Hepatocyte (in vitro differentiated cells): ENCODE measurements around the gene ADCY9. TPM values are rescaled to one million over a fixed set of nuclear protein-coding genes. Genes with fewer than 3 reads are reported as not detected.

Experiments
- DNase-seq: peaks from one replicate; pipeline ENCODE4 v3.0.0-alpha.2; 2016; ENCODE audit warnings: low spot score
- H2AFZ ChIP-seq: fragments of 200-600 bp; sonication (generic); 2 replicates; pipeline ENCODE4 v1.6.0; 2016; ENCODE audit warnings: antibody characterized with exemption, mild to moderate bottlenecking
- H3K27ac ChIP-seq: fragments of 200-600 bp; sonication (generic); 2 replicates; pipeline ENCODE4 v1.5.1; 2016; ENCODE audit warnings: mild to moderate bottlenecking
- H3K27me3 ChIP-seq: fragments of 200-600 bp; sonication (generic); 2 replicates; pipeline ENCODE4 v1.6.1; 2016
- H3K36me3 ChIP-seq: fragments of 200-600 bp; sonication (generic); replicated peaks from 2 replicates; pipeline ENCODE4 v1.5.1; 2016; ENCODE audit warnings: low read depth; ENCODE audit not compliant: insufficient read depth
- H3K4me1 ChIP-seq: fragments of 200-600 bp; sonication (generic); 2 replicates; pipeline ENCODE4 v1.5.1; 2016; ENCODE audit warnings: mild to moderate bottlenecking, moderate library complexity; ENCODE audit not compliant: insufficient read depth
- H3K4me2 ChIP-seq: fragments of 200-600 bp; sonication (generic); 2 replicates; pipeline ENCODE4 v1.6.0; 2016
- H3K4me3 ChIP-seq: fragments of 200-600 bp; sonication (generic); 2 replicates; pipeline ENCODE4 v1.5.1; 2016; ENCODE audit warnings: mild to moderate bottlenecking
- H3K79me2 ChIP-seq: fragments of 200-600 bp; sonication (generic); 2 replicates; pipeline ENCODE4 v1.6.0; 2017; ENCODE audit warnings: mild to moderate bottlenecking
- H3K9me2 ChIP-seq: fragments of 200-600 bp; sonication (generic); replicated peaks from 2 replicates; pipeline ENCODE4 v1.6.0; 2017; ENCODE audit warnings: mild to moderate bottlenecking; ENCODE audit not compliant: insufficient read depth
- H3K9me3 ChIP-seq: fragments of 200-600 bp; sonication (generic); 2 replicates; pipeline ENCODE4 v1.5.1; 2016; ENCODE audit warnings: low read depth, mild to moderate bottlenecking
- H4K20me1 ChIP-seq: fragments of 200-600 bp; sonication (generic); 2 replicates; pipeline ENCODE4 v1.6.0; 2016; ENCODE audit warnings: mild to moderate bottlenecking; ENCODE audit not compliant: insufficient read depth, poor library complexity, severe bottlenecking
- EZH2 ChIP-seq: fragments of 200-600 bp; sonication (generic); IDR thresholded peaks from 2 replicates; pipeline ENCODE4 v1.6.1; 2016; ENCODE audit warnings: antibody characterized with exemption, mild to moderate bottlenecking, borderline replicate concordance
- EZH2phosphoT487 ChIP-seq: fragments of 200-600 bp; sonication (generic); IDR thresholded peaks from one replicate; pipeline ENCODE4 v1.6.1; 2018; ENCODE audit warnings: antibody characterized with exemption, mild to moderate bottlenecking, low read depth, moderate library complexity; ENCODE audit not compliant: unreplicated experiment, severe bottlenecking
- WGBS: methylation state at CpG from one replicate; pipeline ENCODE4 v1.1.6; 2016; ENCODE audit warnings: low lambda C conversion rate; ENCODE audit errors: missing lambda C conversion rate; 5-methylcytosine and 5-hydroxymethylcytosine counted together
- polyA plus RNA-seq: library from polyadenylated mRNA; unstranded; fragments of >200 nt; fragmentation: Nextera tagmentation; extraction: Ambion mirVana; gene quantifications from 2 replicates; pipeline ENCODE4 v1.2.1, GENCODE V29; 2016
- total RNA-seq: library from RNA; depleted of rRNA; stranded (reverse); fragments of >200 nt; gene quantifications from 2 replicates; pipeline ENCODE4 v1.2.3, GENCODE V29; 2014
- TF ChIP-seq, protein P1 (sequence below): fragments of 200-600 bp; sonication (generic); IDR thresholded peaks from 2 replicates; pipeline ENCODE4 v1.5.1; 2016; ENCODE audit warnings: antibody characterized with exemption, mild to moderate bottlenecking; ENCODE audit not compliant: poor library complexity

The ADCY9 gene
- total and polyA plus RNA-seq, 2 experiments from 2014 or later = 12.0 to 15.9 TPM

DNA sequence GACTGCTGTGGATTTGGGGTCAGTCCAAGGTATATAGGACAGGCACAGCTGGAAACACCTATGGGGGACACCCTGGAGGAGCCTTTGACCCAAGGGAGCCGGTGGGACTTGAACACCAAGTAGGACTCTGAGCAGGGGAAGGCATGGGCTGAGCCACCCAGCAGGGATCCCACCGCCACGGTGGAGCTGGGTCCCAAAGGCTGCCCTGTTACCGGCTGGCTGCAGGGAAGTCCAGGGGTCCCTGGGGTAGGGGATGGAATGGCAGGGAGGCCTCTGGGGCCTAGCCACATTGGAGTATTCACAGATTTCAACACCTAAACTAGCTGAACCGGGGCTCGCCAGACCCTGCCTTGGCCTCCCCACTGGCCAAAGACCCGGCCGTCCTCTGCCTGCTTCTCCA, 196.0 kb downstream of the ADCY9 start:
- Histone ChIP-seq H2AFZ (no peak overlapping the region), H3K27ac (no peak overlapping the region), H3K4me2 (no peak overlapping the region), H3K9me3 (no peaks in the 10 kb centered on the region), H3K4me3 (no peak overlapping the region), H3K9me2 (no peaks in the 10 kb centered on the region), H3K36me3 (no peaks in the 10 kb centered on the region), H3K4me1 (no peaks in the 10 kb centered on the region), H3K27me3 (no peaks in the 10 kb centered on the region), H3K79me2 (no peaks in the 10 kb centered on the region), H4K20me1 (no peaks in the 10 kb centered on the region)
- 95% methylated on average over 6 of the region's 8 CpGs for WGBS
- TF ChIP-seq, protein P1, sequence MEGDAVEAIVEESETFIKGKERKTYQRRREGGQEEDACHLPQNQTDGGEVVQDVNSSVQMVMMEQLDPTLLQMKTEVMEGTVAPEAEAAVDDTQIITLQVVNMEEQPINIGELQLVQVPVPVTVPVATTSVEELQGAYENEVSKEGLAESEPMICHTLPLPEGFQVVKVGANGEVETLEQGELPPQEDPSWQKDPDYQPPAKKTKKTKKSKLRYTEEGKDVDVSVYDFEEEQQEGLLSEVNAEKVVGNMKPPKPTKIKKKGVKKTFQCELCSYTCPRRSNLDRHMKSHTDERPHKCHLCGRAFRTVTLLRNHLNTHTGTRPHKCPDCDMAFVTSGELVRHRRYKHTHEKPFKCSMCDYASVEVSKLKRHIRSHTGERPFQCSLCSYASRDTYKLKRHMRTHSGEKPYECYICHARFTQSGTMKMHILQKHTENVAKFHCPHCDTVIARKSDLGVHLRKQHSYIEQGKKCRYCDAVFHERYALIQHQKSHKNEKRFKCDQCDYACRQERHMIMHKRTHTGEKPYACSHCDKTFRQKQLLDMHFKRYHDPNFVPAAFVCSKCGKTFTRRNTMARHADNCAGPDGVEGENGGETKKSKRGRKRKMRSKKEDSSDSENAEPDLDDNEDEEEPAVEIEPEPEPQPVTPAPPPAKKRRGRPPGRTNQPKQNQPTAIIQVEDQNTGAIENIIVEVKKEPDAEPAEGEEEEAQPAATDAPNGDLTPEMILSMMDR = no peak
- TF ChIP-seq EZH2 (no peak), EZH2phosphoT487 (no peak)
- DNase-seq = no peak

DNA sequence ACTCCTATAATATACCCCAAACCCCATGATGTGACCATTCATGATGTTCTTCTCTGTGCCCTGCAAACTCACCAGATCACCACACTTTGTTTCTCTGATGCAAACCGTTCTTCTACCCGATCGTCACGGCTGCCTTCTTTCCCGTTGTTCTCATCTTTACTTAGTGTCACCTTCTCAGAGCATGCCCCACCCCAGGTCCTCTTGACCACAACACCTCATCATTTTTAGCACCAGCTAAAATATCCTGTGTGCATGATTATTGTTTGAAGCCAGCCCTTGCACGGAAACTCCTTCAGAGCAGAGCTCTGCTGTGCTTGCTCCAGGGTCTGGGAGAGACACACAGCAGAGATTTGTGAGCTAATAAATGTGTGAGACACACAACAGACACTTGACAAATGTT, 196.8 kb downstream of the ADCY9 start:
- WGBS = 80% methylated on average over 6 of the region's 6 CpGs
- TF ChIP-seq EZH2phosphoT487 (no peak), EZH2 (no peak)
- TF ChIP-seq, protein P1 = no peak
- no peaks in the 10 kb centered on the region for H3K79me2 ChIP-seq

DNA sequence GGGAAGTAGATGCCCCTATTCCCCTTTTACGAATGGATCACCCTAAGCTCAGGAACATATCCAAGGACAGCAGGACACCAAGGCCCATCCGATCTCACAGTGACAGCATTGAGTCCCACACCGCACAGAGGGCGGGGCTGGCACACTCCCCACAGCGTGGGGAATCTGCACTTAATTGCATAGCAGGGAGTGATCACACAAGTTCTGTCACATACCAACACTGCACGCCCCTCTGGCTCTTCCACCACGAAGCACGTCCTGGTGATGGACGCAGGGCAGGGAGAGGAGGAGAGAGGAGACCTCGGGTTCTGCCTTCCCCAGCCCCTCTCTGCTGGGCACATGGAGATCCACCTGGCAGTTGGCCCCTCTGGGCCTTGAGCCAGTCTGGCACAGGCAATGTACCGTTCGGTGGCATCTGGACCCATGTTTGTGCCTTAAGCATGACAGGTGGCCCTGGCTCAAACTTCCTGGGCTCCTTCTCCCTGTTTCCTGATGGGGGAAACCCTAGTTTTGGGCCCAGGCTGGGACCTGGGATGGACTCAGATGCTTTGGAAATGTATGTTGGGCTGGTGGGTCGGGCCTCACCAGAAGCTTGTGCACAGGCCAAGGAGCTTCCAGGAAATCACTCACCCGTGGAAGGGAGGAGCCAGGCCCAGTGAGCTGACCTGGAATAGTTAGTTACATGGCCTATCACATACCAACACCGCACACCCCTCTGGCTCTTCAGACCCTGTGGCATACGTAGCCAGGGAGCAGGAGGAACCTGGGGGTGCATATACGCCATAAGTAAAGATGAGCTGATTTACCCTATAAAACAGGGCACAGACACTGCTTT, 200.6 kb downstream of the ADCY9 start:
- DNase-seq = no peak
- no peaks in the 10 kb centered on the region for H3K9me3 ChIP-seq
- H3K9me2 ChIP-seq = no peaks in the 10 kb centered on the region
- H3K36me3 ChIP-seq = no peaks in the 10 kb centered on the region
- TF ChIP-seq EZH2phosphoT487 (no peak), EZH2 (no peak)
- TF ChIP-seq, protein P1 = no peak
- H3K4me2 ChIP-seq = no peak overlapping the region
- H3K4me3 ChIP-seq = no peak overlapping the region
- no peaks in the 10 kb centered on the region for H3K79me2 ChIP-seq
- H3K27ac ChIP-seq = no peak overlapping the region
- H3K27me3 ChIP-seq = no peaks in the 10 kb centered on the region
- H4K20me1 ChIP-seq = no peaks in the 10 kb centered on the region
- no peaks in the 10 kb centered on the region for H3K4me1 ChIP-seq
- 90% methylated on average over 17 of the region's 17 CpGs for WGBS
- H2AFZ ChIP-seq = no peak overlapping the region

More for the DNA sequence above, 196.8 kb downstream of the ADCY9 start:
- no peaks in the 10 kb centered on the region for H3K9me2 ChIP-seq
- no peaks in the 10 kb centered on the region for H3K36me3 ChIP-seq
- H3K27ac ChIP-seq = no peak overlapping the region
- DNase-seq = no peak
- no peak overlapping the region for H3K4me3 ChIP-seq
- H3K4me1 ChIP-seq = no peaks in the 10 kb centered on the region
- H3K27me3 ChIP-seq = no peaks in the 10 kb centered on the region
- H3K4me2 ChIP-seq = no peak overlapping the region
- no peak overlapping the region for H2AFZ ChIP-seq
- H4K20me1 ChIP-seq = no peaks in the 10 kb centered on the region
- no peaks in the 10 kb centered on the region for H3K9me3 ChIP-seq
